Ammon's horn (tissue), 1 donor: ENCODE measurements around the gene MYO16.

Source experiments
- DNase-seq: peaks from one replicate; pipeline ENCODE4 v3.0.0-alpha.2; 2016; ENCODE audit warnings: low spot score

The MYO16 gene

GRCh38 chr13:108933061-108933460 lies 303.6 kb downstream of the MYO16 start:
- no peak for DNase-seq

- no peak for DNase-seq
Observed at GRCh38 chr13:108938155-108938554, 308.7 kb downstream of the MYO16 start.

- DNase-seq, result no peak
Observed at GRCh38 chr13:108940121-108940520, 310.7 kb downstream of the MYO16 start.

- no peak for DNase-seq
Observed at GRCh38 chr13:108943842-108944241, 314.4 kb downstream of the MYO16 start.

- no peak for DNase-seq
Observed at GRCh38 chr13:108944760-108945159, 315.3 kb downstream of the MYO16 start.

- DNase-seq, result no peak
Observed at GRCh38 chr13:108947551-108948030, 318.2 kb downstream of the MYO16 start.

- DNase-seq, result no peak
Observed at GRCh38 chr13:108948251-108948671, 318.9 kb downstream of the MYO16 start.

GRCh38 chr13:108950333-108951010 lies 321.1 kb downstream of the MYO16 start:
- DNase-seq, result no peak

- DNase-seq, result no peak
Observed at GRCh38 chr13:108955741-108956140, 326.3 kb downstream of the MYO16 start.

- DNase-seq, result peak; percentile 19
Observed at GRCh38 chr13:108957369-108958012, 328.1 kb downstream of the MYO16 start.

GRCh38 chr13:108958013-108958376 lies 328.6 kb downstream of the MYO16 start:
- DNase-seq, result no peak

- no peak for DNase-seq
Observed at GRCh38 chr13:108959234-108959633, 329.8 kb downstream of the MYO16 start.

- DNase-seq, result no peak
Observed at GRCh38 chr13:108960006-108960405, 330.6 kb downstream of the MYO16 start.

- peak; percentile 66 for DNase-seq
Observed at GRCh38 chr13:108961542-108962125, 332.2 kb downstream of the MYO16 start.

GRCh38 chr13:108962654-108963053 lies 333.2 kb downstream of the MYO16 start:
- no peak for DNase-seq

GRCh38 chr13:108963276-108963810 lies 333.9 kb downstream of the MYO16 start:
- no peak for DNase-seq

GRCh38 chr13:108963846-108964600 lies 334.6 kb downstream of the MYO16 start:
- no peak for DNase-seq

- DNase-seq, result no peak
Observed at GRCh38 chr13:108964606-108965005, 335.2 kb downstream of the MYO16 start.

- DNase-seq, result no peak
Observed at GRCh38 chr13:108967371-108967770, 338.0 kb downstream of the MYO16 start.

- no peak for DNase-seq
Observed at GRCh38 chr13:108968566-108968965, 339.2 kb downstream of the MYO16 start.

GRCh38 chr13:108974686-108975085 lies 345.3 kb downstream of the MYO16 start:
- DNase-seq, result no peak

- peak; percentile 42 for DNase-seq
Observed at GRCh38 chr13:108980237-108980636, 350.8 kb downstream of the MYO16 start.
